SU-DHL-6 (cell line): ENCODE data around the gene CADM4.
A peak's percentile ranks its signal among the peaks of the same experiment; 100 is the strongest.

Source experiments
- H2AFZ ChIP-seq: fragments of 200-600 bp; sonication (generic); 2 replicates; pipeline ENCODE4 v1.6.1; 2014; ENCODE audit warnings: low read depth, mild to moderate bottlenecking, moderate library complexity, mixed read lengths, antibody characterized with exemption, low read length; ENCODE audit not compliant: severe bottlenecking
- H3F3A ChIP-seq: fragments of 200-600 bp; shearing (Covaris generic); 2 replicates; pipeline ENCODE4 v1.6.0; 2016; ENCODE audit warnings: antibody characterized with exemption, mild to moderate bottlenecking; ENCODE audit not compliant: insufficient read depth
- H3K27ac ChIP-seq: fragments of 200-600 bp; sonication (generic); 2 replicates; pipeline ENCODE4 v1.5.1; 2016; ENCODE audit warnings: low read depth, mild to moderate bottlenecking, low read length, moderate library complexity, mixed read lengths
- H3K27me3 ChIP-seq: fragments of 200-600 bp; sonication (generic), shearing (Covaris generic); 2 replicates; pipeline ENCODE4 v1.6.0; 2014; ENCODE audit warnings: mild to moderate bottlenecking, low read length
- H3K36me3 ChIP-seq: fragments of 200-600 bp; sonication (generic); 2 replicates; pipeline ENCODE4 v1.6.1; 2014; ENCODE audit warnings: mild to moderate bottlenecking, low read length, mixed read lengths
- H3K4me2 ChIP-seq: fragments of 300-600, 200-600 bp; shearing (Covaris generic), sonication (generic); 2 replicates; pipeline ENCODE4 v1.6.0; 2014; ENCODE audit warnings: low read length, low read depth, mild to moderate bottlenecking; ENCODE audit not compliant: poor library complexity, severe bottlenecking
- H3K4me3 ChIP-seq: fragments of 200-600 bp; sonication (generic); 2 replicates; pipeline ENCODE4 v1.5.1; 2014; ENCODE audit warnings: antibody characterized with exemption, low read length, mild to moderate bottlenecking, mixed read lengths; ENCODE audit not compliant: insufficient read depth, poor library complexity, severe bottlenecking
- H3K79me2 ChIP-seq: fragments of 200-600 bp; sonication (generic); 2 replicates; pipeline ENCODE4 v1.6.1; 2014; ENCODE audit warnings: mild to moderate bottlenecking, low read length, moderate library complexity; ENCODE audit not compliant: insufficient read depth
- H3K9ac ChIP-seq: fragments of 200-600 bp; sonication (generic); 2 replicates; pipeline ENCODE4 v1.7.0; 2014; ENCODE audit warnings: mild to moderate bottlenecking, low read length
- H3K9me2 ChIP-seq: fragments of 200-600 bp; sonication (generic); replicated peaks from 2 replicates; pipeline ENCODE4 v1.6.1; 2014; ENCODE audit warnings: low read length; ENCODE audit not compliant: insufficient read depth
- H3K9me3 ChIP-seq: fragments of 200-600 bp; sonication (generic); 2 replicates; pipeline ENCODE4 v1.6.1; 2014; ENCODE audit warnings: low read length, mixed read lengths; ENCODE audit not compliant: insufficient read depth
- H4K20me1 ChIP-seq: fragments of 200-600 bp; sonication (generic); 2 replicates; pipeline ENCODE4 v1.6.1; 2014; ENCODE audit warnings: low read depth, mild to moderate bottlenecking, antibody characterized with exemption, low read length, moderate library complexity, mixed read lengths
- EZH2phosphoT487 ChIP-seq: fragments of 200-600 bp; sonication (generic), shearing (Covaris generic); conservative IDR thresholded peaks from 2 replicates; pipeline ENCODE4 v1.6.1; 2018; ENCODE audit warnings: mild to moderate bottlenecking, antibody characterized with exemption, low read length, moderate library complexity, mixed read lengths
- TF ChIP-seq, protein P1 (sequence below): fragments of 200-600 bp; sonication (generic); IDR thresholded peaks from one replicate; pipeline ENCODE4 v1.5.1; 2017; ENCODE audit warnings: antibody characterized with exemption, mild to moderate bottlenecking, low read length, moderate library complexity; ENCODE audit not compliant: insufficient read depth, poor library complexity, severe bottlenecking

Gene CADM4

DNA sequence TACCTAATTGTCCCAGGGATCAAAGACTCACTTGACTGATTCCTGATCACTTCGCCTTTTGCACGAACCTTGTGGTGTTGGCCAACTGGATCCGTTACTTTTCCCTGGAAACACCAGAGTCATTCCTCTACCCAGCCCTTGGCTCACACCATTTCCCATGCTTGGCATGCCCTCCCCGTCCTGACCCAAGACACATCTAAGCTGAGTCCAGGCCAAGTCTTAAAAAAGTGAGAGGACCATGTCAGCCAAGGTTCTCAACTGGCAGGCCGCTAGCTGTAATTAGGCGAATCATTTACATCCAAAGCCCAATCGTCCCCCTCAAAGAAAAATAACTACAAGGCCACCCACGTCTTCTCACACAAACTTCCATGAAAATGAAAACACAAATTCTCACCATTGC is 18.8 kb upstream of the CADM4 start:
- Histone ChIP-seq H3F3A (no peaks in the 10 kb centered on the region), H4K20me1 (no peaks in the 10 kb centered on the region), H3K9ac (no peak overlapping the region), H3K27ac (no peak overlapping the region), H3K27me3 (no peaks in the 10 kb centered on the region), H3K9me2 (no peaks in the 10 kb centered on the region), H3K4me3 (no peak overlapping the region), H3K9me3 (no peaks in the 10 kb centered on the region), H3K4me2 (no peak overlapping the region), H3K36me3 (no peaks in the 10 kb centered on the region), H3K79me2 (no peaks in the 10 kb centered on the region), H2AFZ (no peak overlapping the region)
- TF ChIP-seq, protein P1, sequence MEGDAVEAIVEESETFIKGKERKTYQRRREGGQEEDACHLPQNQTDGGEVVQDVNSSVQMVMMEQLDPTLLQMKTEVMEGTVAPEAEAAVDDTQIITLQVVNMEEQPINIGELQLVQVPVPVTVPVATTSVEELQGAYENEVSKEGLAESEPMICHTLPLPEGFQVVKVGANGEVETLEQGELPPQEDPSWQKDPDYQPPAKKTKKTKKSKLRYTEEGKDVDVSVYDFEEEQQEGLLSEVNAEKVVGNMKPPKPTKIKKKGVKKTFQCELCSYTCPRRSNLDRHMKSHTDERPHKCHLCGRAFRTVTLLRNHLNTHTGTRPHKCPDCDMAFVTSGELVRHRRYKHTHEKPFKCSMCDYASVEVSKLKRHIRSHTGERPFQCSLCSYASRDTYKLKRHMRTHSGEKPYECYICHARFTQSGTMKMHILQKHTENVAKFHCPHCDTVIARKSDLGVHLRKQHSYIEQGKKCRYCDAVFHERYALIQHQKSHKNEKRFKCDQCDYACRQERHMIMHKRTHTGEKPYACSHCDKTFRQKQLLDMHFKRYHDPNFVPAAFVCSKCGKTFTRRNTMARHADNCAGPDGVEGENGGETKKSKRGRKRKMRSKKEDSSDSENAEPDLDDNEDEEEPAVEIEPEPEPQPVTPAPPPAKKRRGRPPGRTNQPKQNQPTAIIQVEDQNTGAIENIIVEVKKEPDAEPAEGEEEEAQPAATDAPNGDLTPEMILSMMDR, result no peak
- TF ChIP-seq EZH2phosphoT487, result no peak

DNA sequence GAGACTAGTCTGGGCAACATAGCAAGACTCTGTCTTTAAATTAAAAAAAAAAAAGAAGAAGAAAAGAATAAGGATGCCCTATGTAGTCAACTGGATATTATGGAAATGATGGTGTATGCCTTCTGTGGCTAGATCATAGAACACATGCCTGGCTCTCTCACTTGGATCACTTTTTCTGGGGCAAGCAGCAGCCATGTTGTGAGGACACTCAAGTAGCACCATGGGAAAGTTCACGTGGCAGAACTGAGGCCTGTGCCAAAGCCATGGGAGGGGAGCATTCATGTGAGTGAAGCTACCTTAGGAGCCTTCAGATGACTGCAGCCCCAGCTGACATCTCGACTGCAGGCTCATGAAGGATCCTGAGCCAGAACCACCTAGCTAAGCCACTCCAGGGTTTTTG is 18.4 kb upstream of the CADM4 start:
- Histone ChIP-seq H3K4me3 (no peak overlapping the region), H3K79me2 (no peaks in the 10 kb centered on the region), H3K27ac (no peak overlapping the region), H3K9me3 (no peaks in the 10 kb centered on the region), H2AFZ (no peak overlapping the region), H3K4me2 (no peak overlapping the region), H3F3A (no peaks in the 10 kb centered on the region), H4K20me1 (no peaks in the 10 kb centered on the region), H3K36me3 (no peaks in the 10 kb centered on the region), H3K27me3 (no peaks in the 10 kb centered on the region), H3K9me2 (no peaks in the 10 kb centered on the region), H3K9ac (no peak overlapping the region)
- no peak for TF ChIP-seq EZH2phosphoT487
- TF ChIP-seq, protein P1, result no peak

DNA sequence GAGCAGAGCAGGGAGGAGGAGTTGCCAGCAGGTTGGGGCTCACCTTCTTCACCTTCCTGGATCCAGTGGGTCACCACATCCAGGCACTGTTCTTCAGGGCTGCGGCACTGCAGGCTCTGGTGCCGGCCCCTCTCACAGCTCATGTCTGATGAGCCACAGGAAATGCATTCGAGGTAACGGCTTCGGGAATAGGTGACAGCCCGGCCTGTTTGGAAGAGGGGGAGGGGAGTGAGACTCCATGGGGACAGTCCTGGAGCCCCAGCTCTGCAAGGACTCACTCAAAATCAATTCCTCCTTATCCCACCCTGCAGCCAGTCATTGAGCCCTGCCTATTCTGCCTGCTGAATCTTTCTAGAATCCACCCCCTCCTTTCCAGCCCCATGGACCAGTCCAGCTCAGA is 16.8 kb upstream of the CADM4 start:
- no peak overlapping the region for H3K4me2 ChIP-seq
- no peaks in the 10 kb centered on the region for H3F3A ChIP-seq
- no peaks in the 10 kb centered on the region for H3K9me2 ChIP-seq
- no peak overlapping the region for H3K27ac ChIP-seq
- no peaks in the 10 kb centered on the region for H3K79me2 ChIP-seq
- no peak for TF ChIP-seq EZH2phosphoT487
- TF ChIP-seq, protein P1, result no peak
- no peak overlapping the region for H3K4me3 ChIP-seq
- H3K27me3 ChIP-seq, result no peaks in the 10 kb centered on the region
- H3K9ac ChIP-seq, result no peak overlapping the region
- H3K36me3 ChIP-seq, result no peaks in the 10 kb centered on the region
- H2AFZ ChIP-seq, result no peak overlapping the region
- no peaks in the 10 kb centered on the region for H4K20me1 ChIP-seq
- H3K9me3 ChIP-seq, result no peaks in the 10 kb centered on the region

DNA sequence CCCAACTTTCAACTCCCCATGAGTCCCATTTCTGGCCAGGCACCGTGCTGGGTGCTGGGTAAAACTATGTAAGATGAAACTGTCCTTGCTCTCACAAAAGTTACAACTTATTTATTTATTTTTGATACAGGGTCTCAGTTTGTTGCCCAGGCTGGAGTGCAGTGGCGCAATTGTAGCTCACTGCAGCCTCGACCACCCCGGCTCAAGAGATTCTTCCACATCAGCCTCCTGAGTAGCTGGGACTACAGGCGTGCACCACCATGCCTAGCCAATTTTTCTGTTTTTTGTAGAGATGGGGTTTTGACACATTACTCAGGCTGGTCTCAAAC is 12.9 kb upstream of the CADM4 start:
- Histone ChIP-seq H4K20me1 (no peaks in the 10 kb centered on the region), H3K9me2 (no peaks in the 10 kb centered on the region), H3F3A (no peaks in the 10 kb centered on the region), H3K4me2 (no peak overlapping the region), H3K27ac (no peak overlapping the region), H3K79me2 (no peaks in the 10 kb centered on the region), H3K9ac (no peak overlapping the region), H3K27me3 (no peaks in the 10 kb centered on the region), H3K9me3 (no peaks in the 10 kb centered on the region), H3K36me3 (no peaks in the 10 kb centered on the region), H2AFZ (peak overlapping the region; percentile 77), H3K4me3 (no peak overlapping the region)
- TF ChIP-seq, protein P1, result no peak
- no peak for TF ChIP-seq EZH2phosphoT487
